ENCODE measurements around the gene ART4.

The ART4 gene

GRCh38 chr12:14843425-14843887 is at the start of gene ART4:
TSS of gene ART4 (minus strand) at chr12:14843526. CDS start at chr12:14843113, 413 bp downstream.
- no peak for DNase-seq (ENCODE audit: low read depth, low spot score)

GRCh38 chr12:14892726-14893505 is 49.6 kb upstream of the ART4 start:
- DNase-seq (ENCODE audit: low read depth, low spot score), result no peak

DNA sequence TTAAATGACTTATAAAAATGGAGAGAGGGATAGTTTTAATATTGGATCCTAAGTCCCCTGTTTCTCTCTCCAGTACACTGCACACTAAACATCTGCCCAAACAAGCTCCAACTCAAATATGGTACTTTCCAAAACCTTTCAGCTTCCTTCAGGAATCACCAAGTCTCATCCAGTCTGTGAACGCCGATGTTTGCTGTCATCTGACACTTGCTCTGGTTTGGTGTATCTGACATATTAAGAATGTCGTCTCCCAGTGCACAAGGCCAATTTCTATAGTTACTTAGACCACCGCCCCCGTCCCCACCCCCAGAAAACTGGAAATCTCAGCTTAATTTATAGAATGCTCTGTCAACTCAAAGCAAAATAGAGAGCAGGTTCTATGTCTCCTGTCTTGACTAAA is 47.4 kb upstream of the ART4 start:
- no peak for DNase-seq (ENCODE audit: low read depth, low spot score)

- DNase-seq (ENCODE audit: low read depth, low spot score), result no peak
Measured at GRCh38 chr12:14886271-14886670, 42.9 kb upstream of the ART4 start.

GRCh38 chr12:14885718-14886221 is 42.4 kb upstream of the ART4 start, which contains the start of gene MGP:
TSS of gene MGP (minus strand) at chr12:14885854. CDS start at chr12:14885791, 63 bp downstream.
- DNase-seq (ENCODE audit: low read depth, low spot score), result no peak

DNA sequence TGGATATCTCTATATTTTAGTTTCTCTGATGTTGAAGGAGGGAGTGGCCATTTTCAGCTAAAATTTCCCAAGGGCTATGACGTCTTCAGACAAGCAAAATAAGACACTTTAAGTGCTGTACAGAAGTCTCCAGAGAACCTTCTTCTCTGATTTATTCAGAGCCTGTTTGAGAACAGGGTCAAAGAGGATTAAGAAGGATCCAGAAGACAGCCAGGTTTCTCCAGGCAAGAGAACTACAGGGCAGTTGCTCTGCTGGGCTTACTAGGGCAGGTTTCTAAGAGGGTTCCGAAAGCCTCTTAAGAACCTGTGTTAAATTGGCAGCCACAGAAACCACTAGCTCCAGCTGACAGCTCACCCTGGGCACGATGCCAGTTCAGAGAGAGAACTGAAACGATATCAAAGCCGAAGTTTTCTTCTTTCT is 41.1 kb upstream of the ART4 start:
- peak; percentile 71 for DNase-seq (ENCODE audit: low read depth, low spot score)

DNA sequence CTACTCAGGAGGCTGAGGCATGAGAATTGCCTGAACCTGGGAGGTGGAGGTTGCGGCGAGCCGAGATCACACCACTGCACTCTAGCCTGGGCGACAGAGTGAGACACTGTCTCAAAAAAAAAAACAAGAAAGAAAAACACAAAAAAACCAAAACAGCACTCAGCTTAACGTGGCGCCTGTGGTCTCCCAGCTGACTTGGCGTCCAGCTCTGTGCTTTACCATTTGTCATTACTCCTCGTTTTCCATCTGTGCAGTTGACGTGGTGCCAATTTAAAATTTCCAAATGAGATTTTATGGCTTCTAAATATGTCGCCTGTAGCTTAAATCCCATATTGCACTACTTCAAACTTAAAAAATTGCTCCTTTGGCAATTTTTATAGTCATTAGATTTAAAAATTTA is 40.4 kb upstream of the ART4 start:
- DNase-seq (ENCODE audit: low read depth, low spot score), result no peak

- DNase-seq (ENCODE audit: low read depth, low spot score), result no peak
Measured at GRCh38 chr12:14880890-14881453, 37.6 kb upstream of the ART4 start.

DNA sequence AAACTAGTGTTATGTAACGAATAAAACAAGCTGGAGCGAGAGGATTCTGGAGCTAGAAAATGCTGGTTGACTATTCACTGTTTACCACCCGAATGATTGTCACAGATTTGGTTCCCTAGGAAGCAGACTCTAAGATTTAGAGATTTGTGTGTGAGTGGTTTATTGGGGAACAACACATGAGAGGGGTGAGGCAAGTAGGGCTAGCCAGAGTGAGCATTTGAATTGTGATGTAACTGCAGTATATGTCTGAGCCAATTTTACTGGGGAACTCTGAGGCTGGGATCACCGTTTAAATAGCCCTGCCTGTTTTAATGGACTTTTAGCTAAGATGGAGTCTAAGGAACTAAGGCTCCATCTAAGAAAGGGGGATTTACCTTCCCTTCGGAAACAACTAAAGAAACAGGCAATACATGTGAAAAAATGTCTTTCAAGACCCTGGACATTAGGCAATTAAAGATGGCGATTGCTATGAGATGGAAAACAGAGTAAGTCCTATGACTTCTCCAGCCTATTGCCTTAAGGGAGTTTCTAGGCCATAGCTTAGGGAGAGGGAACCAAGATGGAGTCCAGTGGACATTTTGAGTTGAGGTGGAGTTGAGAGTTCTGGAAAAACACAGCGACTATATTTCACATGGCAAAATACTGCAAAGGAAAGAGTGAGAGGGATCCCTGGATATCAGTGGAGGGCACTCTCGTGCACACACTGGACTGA is 36.1 kb upstream of the ART4 start:
- no peak for DNase-seq (ENCODE audit: low read depth, low spot score)

- no peak for DNase-seq (ENCODE audit: low read depth, low spot score)
Measured at GRCh38 chr12:14878488-14878887, 35.2 kb upstream of the ART4 start.

GRCh38 chr12:14876833-14877232 is 33.5 kb upstream of the ART4 start:
- no peak for DNase-seq (ENCODE audit: low read depth, low spot score)

DNA sequence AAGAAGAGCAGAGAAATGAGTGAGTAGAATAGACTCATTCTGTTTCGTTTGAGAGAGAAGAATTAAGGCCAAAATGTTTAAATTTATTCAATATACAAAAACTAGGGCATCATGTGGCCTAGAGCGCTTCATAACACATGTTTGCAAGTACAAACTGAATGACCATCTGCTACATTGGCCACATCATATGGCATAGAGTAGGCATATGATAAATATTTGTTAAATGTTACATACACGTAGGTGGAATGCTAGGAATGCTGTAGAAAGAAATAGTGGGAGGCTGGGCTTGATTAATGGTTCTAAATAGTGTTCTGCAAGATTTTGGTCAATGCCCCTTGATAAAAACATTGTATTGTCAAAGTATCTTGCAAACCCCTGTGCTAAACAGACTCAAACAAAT is 31.6 kb upstream of the ART4 start:
- no peak for DNase-seq (ENCODE audit: low read depth, low spot score)

GRCh38 chr12:14873440-14874185 is 30.3 kb upstream of the ART4 start:
- no peak for DNase-seq (ENCODE audit: low read depth, low spot score)

DNA sequence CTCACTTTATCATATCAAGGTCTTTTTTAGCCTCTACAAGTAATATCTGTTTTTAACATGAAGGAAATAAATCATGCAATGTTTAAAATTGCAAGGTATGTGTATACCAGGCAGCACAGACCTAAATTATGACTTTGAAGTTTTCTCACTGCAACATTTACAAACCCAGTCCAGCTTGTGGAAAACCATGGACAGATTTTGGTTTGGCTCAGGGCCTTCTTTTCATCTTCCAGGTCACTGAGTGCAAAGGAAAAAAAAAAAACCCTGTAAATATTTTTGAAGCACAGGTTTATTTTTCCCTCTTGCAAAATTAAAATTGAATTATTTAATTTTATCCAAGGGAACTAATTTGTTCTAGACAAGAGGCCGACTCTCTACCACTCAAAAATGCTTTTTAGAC is 28.6 kb upstream of the ART4 start:
- no peak for DNase-seq (ENCODE audit: low read depth, low spot score)

DNA sequence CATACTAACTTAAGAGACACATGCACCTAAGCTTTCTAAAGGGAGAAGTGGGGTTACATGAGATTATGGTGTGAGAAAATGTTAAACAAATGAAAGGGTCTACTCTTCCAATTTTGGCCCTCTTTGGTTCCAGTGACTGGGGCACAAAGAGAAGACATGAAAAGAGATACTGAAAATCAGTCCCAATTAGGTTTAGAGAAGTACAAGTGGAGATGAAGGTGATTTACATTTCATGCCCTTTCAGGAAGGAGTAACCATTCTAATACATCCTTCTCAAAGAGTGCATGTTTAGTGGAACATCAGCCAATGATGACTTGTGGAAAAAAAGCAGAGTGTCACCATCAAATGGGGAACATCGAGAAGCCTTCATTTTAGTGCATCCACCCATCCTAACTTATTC is 27.9 kb upstream of the ART4 start:
- no peak for DNase-seq (ENCODE audit: low read depth, low spot score)

DNA sequence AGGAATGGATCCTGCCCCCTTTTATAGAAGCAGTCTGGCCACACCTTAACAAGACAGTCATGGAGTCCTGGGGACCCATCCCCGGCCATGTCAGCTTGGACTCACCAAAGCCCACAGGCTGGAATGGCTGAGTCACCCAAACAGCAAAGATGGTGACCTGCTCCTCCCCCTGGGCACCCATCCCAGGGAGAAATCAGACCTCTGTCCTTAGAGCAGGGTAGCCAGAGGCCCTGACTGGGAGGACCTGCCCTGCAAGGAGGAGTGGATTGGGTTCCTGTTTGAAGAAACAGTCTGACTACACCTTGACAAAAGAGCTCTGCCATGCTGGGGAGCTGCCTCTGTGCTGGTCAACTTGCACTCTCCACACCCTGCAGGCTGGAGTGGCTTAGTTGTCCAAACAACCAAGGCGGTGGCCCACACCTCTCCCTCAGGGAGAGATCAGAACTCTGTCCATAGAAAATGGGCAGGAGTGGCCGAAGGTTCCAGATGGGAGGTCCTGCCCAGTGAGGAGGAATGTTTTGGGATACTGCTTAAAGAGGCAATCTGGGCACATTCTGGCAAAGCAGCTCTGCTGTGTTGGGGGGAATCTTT is 25.7 kb upstream of the ART4 start:
- DNase-seq (ENCODE audit: low read depth, low spot score), result no peak

GRCh38 chr12:14860490-14860889 is 17.2 kb upstream of the ART4 start:
- DNase-seq (ENCODE audit: low read depth, low spot score), result no peak

DNA sequence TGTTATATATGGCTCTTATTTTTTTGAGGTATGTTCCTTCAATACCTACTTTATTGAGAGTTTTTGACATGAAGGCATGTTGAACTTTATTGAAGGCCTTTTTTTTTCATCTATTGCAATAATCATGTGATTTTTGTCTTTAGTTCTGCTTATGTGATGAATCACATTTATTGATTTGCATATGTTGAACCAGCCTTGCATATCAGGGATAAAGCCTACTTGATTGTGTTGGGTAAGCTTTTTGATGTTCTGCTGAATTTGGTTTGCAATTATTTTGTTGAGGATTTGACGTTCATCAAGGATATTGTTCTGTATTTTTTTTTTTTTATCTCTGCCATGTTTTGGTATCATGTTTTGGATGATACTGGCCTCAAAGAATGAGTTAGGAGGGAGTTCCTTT is 15.2 kb upstream of the ART4 start:
- DNase-seq (ENCODE audit: low read depth, low spot score), result no peak

DNA sequence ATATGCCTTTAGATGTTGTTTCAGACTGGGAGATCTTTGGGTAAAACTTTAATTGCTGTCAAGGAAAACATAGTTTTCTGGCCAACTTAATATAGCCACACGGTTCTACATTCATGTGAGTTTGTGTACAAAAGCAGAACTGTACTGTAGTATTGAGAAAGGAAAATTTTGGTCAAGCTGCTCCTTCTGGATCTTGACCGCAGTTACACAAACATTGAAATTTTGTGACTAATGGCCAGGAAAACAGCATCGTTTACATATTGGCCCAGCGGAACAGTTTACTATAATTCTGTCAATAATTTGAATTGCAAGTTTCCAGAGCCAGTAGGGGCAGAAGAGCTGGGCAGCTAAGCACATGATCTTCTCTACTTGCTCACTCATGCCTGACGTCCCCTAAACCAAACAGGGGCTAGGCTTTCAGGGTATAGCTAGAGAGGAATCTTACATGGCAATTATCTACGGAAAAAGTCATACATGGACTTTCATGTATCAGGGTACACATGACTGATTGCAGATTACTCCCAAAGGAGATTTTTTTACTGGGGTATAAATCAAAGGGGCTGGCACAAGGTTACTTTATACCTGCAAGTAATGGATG is 11.4 kb upstream of the ART4 start:
- DNase-seq (ENCODE audit: low read depth, low spot score), result no peak

DNA sequence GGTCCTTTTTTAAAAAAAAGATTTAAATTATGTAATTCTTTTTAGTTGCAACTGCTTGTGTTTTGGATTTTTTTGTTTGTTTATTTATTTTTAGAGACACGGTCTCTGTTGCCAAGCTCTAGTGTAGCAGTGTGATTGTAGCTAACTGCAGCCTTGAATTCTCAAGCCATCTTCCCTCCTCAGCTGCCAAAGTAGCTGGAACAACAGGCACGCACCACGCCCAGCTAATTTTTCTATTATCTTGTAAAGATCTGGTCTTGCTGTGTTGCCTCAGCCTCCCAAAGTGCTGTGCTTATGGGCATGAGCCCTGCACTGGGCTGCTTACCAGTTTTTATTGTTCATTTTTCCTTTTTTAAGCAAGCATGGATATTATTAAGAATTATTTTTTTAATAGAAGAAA is 10.6 kb upstream of the ART4 start:
- DNase-seq (ENCODE audit: low read depth, low spot score), result no peak

DNA sequence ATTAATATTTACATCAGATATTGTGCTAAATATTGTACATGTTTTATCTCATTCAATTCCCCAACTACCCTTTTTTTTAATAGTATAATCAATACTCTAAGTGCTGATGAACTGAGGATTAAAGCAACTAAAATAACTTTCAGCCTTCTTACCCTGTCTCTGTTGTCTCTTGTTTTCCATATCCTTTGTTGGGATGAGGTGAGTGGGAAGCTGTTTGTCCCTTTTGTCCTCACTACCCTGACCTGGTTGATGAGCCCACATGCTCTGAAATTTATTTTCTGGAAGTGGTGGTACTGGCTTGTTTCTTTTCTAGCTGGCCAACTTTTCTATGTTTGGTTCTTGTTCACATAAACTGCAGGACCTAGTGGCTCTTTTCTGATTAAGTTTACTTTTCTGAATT is 9.6 kb upstream of the ART4 start:
- DNase-seq (ENCODE audit: low read depth, low spot score), result no peak

Data from smooth muscle cell of the brain vasculature (primary cell).